GM12878 (cell line): ENCODE results near the gene ITGB3BP. TPM values are rescaled to one million over a fixed set of nuclear protein-coding genes. Genes with fewer than 3 reads are reported as not detected.

Experiments used
- ATAC-seq: fragments of 200-7000 bp; cut with Tn5 transposase; 3 replicates; pipeline ENCODE4 v1.9.1; 2020; ENCODE audit warnings: mild to moderate bottlenecking, moderate library complexity
- BruUV-seq: library from RNA; stranded (reverse); fragments of 400-500 nt; replicated peaks from 2 replicates; lab custom pipeline; 2021; lab: Mats Ljungman, UMichigan
- CTCF ChIA-PET: fragments of 300-600 bp; sonication (Branson Sonifier 250); formaldehyde crosslinking; extraction: SDS; loops from one replicate; lab custom pipeline; 2021; ENCODE audit warnings: inconsistent platforms; lab: Yijun Ruan, JAX
- POLR2A ChIA-PET: fragments of 350-600 bp; formaldehyde crosslinking; extraction: SDS; loops from one replicate; lab custom pipeline; 2021; ENCODE audit warnings: inconsistent platforms; lab: Charles Lee
- RAD21 ChIA-PET: fragments of 300-600 bp; sonication (Branson Sonifier 250); formaldehyde crosslinking; loops from one replicate; lab custom pipeline; 2023; ENCODE audit warnings: antibody characterized with exemption; ENCODE audit not compliant: unreplicated experiment; lab: Charles Lee
- SMC1A ChIA-PET: fragments of 300-600 bp; sonication (Branson Sonifier 250); formaldehyde crosslinking; loops from one replicate; lab custom pipeline; 2023; ENCODE audit not compliant: unreplicated experiment, uncharacterized antibody; lab: Charles Lee
- DNase-seq: peaks from one replicate; pipeline ENCODE4 v3.0.0-alpha.2; 2011; ENCODE audit warnings: low read depth, low spot score
- FAIRE-seq: peaks from 3 replicates; lab custom pipeline; 2011; peaks lifted over from hg19 to GRCh38; lab: Jason Lieb, UNC
- H2AFZ ChIP-seq: 2 replicates; pipeline ENCODE4 v1.6.0; 2011; ENCODE audit warnings: low read depth, low read length, control low read depth; ENCODE audit not compliant: control insufficient read depth
- H3K27ac ChIP-seq: 2 replicates; pipeline ENCODE4 v1.5.1; 2011; ENCODE audit warnings: control low read depth; ENCODE audit not compliant: control insufficient read depth, insufficient read depth
- H3K27me3 ChIP-seq, 2 experiments: replicated peaks in 1 of 2; 2 replicates each; pipeline versions ENCODE4 v1.6.0 to v1.6.1; 2011; ENCODE audit warnings: low read length in 1 of 2; ENCODE audit not compliant: control insufficient read depth in 2 of 2, insufficient read depth in 2 of 2
- H3K36me3 ChIP-seq, 2 experiments: 2 replicates each; pipeline ENCODE4 v1.5.1; 2011; ENCODE audit warnings: low read length in 1 of 2; ENCODE audit not compliant: control insufficient read depth in 2 of 2, insufficient read depth in 2 of 2
- H3K4me1 ChIP-seq: 2 replicates; pipeline ENCODE4 v1.6.1; 2011; ENCODE audit warnings: mild to moderate bottlenecking, low read length, moderate library complexity, mixed read lengths; ENCODE audit not compliant: control insufficient read depth, insufficient read depth
- H3K4me2 ChIP-seq: 2 replicates; pipeline ENCODE4 v1.6.0; 2011; ENCODE audit warnings: control low read depth; ENCODE audit not compliant: control insufficient read depth, insufficient read depth
- H3K4me3 ChIP-seq: fragments of 200-600 bp; sonication (generic); 2 replicates; pipeline ENCODE4 v1.5.1; 2016
- H3K79me2 ChIP-seq: 2 replicates; pipeline ENCODE4 v1.6.0; 2011; ENCODE audit warnings: low read length; ENCODE audit not compliant: control insufficient read depth, insufficient read depth
- H3K9ac ChIP-seq: 2 replicates; pipeline ENCODE4 v1.8.0; 2011; ENCODE audit warnings: low read length, control low read depth, mixed read lengths; ENCODE audit not compliant: control insufficient read depth, insufficient read depth
- H3K9me3 ChIP-seq: replicated peaks from 3 replicates; pipeline ENCODE4 v1.5.1; 2011; ENCODE audit warnings: mild to moderate bottlenecking, low read length; ENCODE audit not compliant: control insufficient read depth, insufficient read depth
- H4K20me1 ChIP-seq: 2 replicates; pipeline ENCODE4 v1.6.0; 2011; ENCODE audit not compliant: control insufficient read depth, insufficient read depth
- BCL11A ChIP-seq: IDR thresholded peaks from 2 replicates; pipeline ENCODE4 v1.6.1; 2011; ENCODE audit warnings: low read depth, low read length
- BCLAF1 ChIP-seq: fragments of 450-650 bp; IDR thresholded peaks from 2 replicates; pipeline ENCODE4 v1.6.1; 2017; ENCODE audit warnings: antibody characterized with exemption, mild to moderate bottlenecking, moderate library complexity
- BHLHE40 ChIP-seq, 2 experiments: fragments of 450-650 bp in 1 of 2; IDR thresholded peaks; 2 replicates each; pipeline ENCODE4 v1.6.1; 2011 to 2017; ENCODE audit warnings: low read depth in 2 of 2, borderline replicate concordance in 1 of 2, improper control_type of control experiment in 1 of 2, low read length in 1 of 2, mild to moderate bottlenecking in 1 of 2
- E4F1 ChIP-seq: fragments of 450-650 bp; IDR thresholded peaks from 2 replicates; pipeline ENCODE4 v1.6.1; 2018; ENCODE audit warnings: borderline replicate concordance, mild to moderate bottlenecking; ENCODE audit not compliant: partially characterized antibody
- EGR1 ChIP-seq, 2 experiments: IDR thresholded peaks; 1 replicate in 1 of 2; 2 replicates in 1 of 2; pipeline ENCODE4 v1.6.1; 2011 to 2012; ENCODE audit warnings: low read depth in 2 of 2, low read length in 2 of 2, borderline replicate concordance in 1 of 2, mild to moderate bottlenecking in 1 of 2, moderate library complexity in 1 of 2
- IKZF1 ChIP-seq: fragments of 450-650 bp; conservative IDR thresholded peaks from 2 replicates; pipeline ENCODE4 v1.6.1; 2017; ENCODE audit warnings: antibody characterized with exemption, mild to moderate bottlenecking
- IRF4 ChIP-seq: IDR thresholded peaks from 2 replicates; pipeline ENCODE4 v1.6.1; 2011; ENCODE audit warnings: low read depth, low read length
- NFXL1 ChIP-seq: fragments of 450-650 bp; IDR thresholded peaks from 2 replicates; pipeline ENCODE4 v1.6.1; 2017; ENCODE audit warnings: antibody characterized with exemption, mild to moderate bottlenecking, borderline replicate concordance
- NR2C1 ChIP-seq: fragments of 450-650 bp; IDR thresholded peaks from 2 replicates; pipeline ENCODE4 v1.6.1; 2017; ENCODE audit warnings: antibody characterized with exemption, mild to moderate bottlenecking, moderate library complexity
- PAX5 ChIP-seq: IDR thresholded peaks from 2 replicates; pipeline ENCODE4 v1.6.1; 2011; ENCODE audit warnings: low read depth, low read length, borderline replicate concordance
- PAX8 ChIP-seq: fragments of 450-650 bp; IDR thresholded peaks from 2 replicates; pipeline ENCODE4 v1.6.1; 2017; ENCODE audit warnings: mild to moderate bottlenecking, moderate library complexity
- POLR2A ChIP-seq: IDR thresholded peaks from 2 replicates; pipeline ENCODE4 v1.6.1; 2011; ENCODE audit warnings: low read depth, mild to moderate bottlenecking, low read length
- TAF1 ChIP-seq: IDR thresholded peaks from 2 replicates; pipeline ENCODE4 v1.6.1; 2011; ENCODE audit warnings: mild to moderate bottlenecking, low read depth, low read length, borderline replicate concordance
- USF2 ChIP-seq: IDR thresholded peaks from 2 replicates; pipeline ENCODE4 v1.6.1; 2011; ENCODE audit warnings: low read depth, low read length, improper control_type of control experiment, borderline replicate concordance
- ZNF207 ChIP-seq: fragments of 450-650 bp; IDR thresholded peaks from 2 replicates; pipeline ENCODE4 v1.6.1; 2014; ENCODE audit warnings: antibody characterized with exemption, mild to moderate bottlenecking, borderline replicate concordance
- ZNF217 ChIP-seq: fragments of 450-650 bp; IDR thresholded peaks from 2 replicates; pipeline ENCODE4 v1.6.1; 2017; ENCODE audit warnings: antibody characterized with exemption, mild to moderate bottlenecking
- ZNF384 ChIP-seq: IDR thresholded peaks from 2 replicates; pipeline ENCODE4 v1.6.1; 2012; ENCODE audit warnings: low read depth, mild to moderate bottlenecking, low read length, improper control_type of control experiment, borderline replicate concordance
- in situ Hi-C: fragments of 300-500 bp; cut with MboI; formaldehyde crosslinking; loops from 9 replicates; pipeline ENCODE4 v1.14.3; 2018; ENCODE audit warnings: mixed read lengths
- intact Hi-C: fragments of 100-400 bp; cut with micrococcal nuclease; formaldehyde crosslinking; loops from one replicate; pipeline ENCODE4 v1.14.2; 2022; ENCODE audit not compliant: unreplicated experiment
- polyA plus RNA-seq, 11 experiments: library from polyadenylated mRNA; depleted of rRNA in 4 of 11; unstranded in 6 of 11; stranded (reverse) in 5 of 11; fragments of >200 nt; fragmentation: Nextera tagmentation in 4 of 11; fragmentation: Illumina TruSeq in 1 of 11; extraction: Ambion mirVana in 4 of 11; extraction: Trizol in 1 of 11; gene quantifications; 1 replicate in 1 of 11; 2 replicates in 10 of 11; pipeline versions ENCODE4 v1.2.1 to v1.2.3, GENCODE V29; 2011 to 2016; ENCODE audit warnings: inconsistent platforms in 2 of 11, missing spikeins in 2 of 11, low read depth in 1 of 11
- total RNA-seq, 4 experiments: library from RNA; depleted of rRNA in 3 of 4; stranded (reverse); fragments of >200 nt in 3 of 4; fragmentation: Illumina TruSeq in 1 of 4; extraction: Trizol in 1 of 4; gene quantifications; 2 replicates each; pipeline versions ENCODE4 v1.2.1 to v1.2.3, GENCODE V29; 2013 to 2021

The ITGB3BP gene
- total and polyA plus RNA-seq, 10 of the 15 experiments (the other 5 are each of a cell fraction or from before 2014, with no cell fraction given), result 39.2 to 86.2 (median 61.8) TPM

- ATAC-seq, result no peak; the same call in 2 of the 3 replicates
- no peak for DNase-seq
- Histone ChIP-seq H2AFZ (no peak overlapping the region), H3K36me3 (no peaks in the 10 kb centered on the region), H4K20me1 (no peaks in the 10 kb centered on the region), H3K4me3 (no peak overlapping the region), H3K79me2 (no peaks in the 10 kb centered on the region), H3K27ac (no peak overlapping the region), H3K4me2 (no peak overlapping the region), H3K4me1 (no peaks in the 10 kb centered on the region), H3K9ac (no peak overlapping the region), H3K27me3 (no peaks in the 10 kb centered on the region), H3K9me3 (no peaks in the 10 kb centered on the region)
- RAD21 ChIA-PET, result no interaction called here
- SMC1A ChIA-PET, result interaction anchor here (1.5 kb wide), 1 partner anchor 116 kb away, joined by 3 read pairs; no protein-coding TSS in a partner anchor
- no peak for FAIRE-seq
- POLR2A ChIA-PET, result no interaction called here
- in situ Hi-C loops, result no loop called here
- CTCF ChIA-PET, result interaction anchor here (0.5 to 3.8 kb wide), 11 partner anchors 10 to 601 kb away, joined by 3 to 25 read pairs (median 3); no protein-coding TSS in a partner anchor
- intact Hi-C loops, result loop anchor here (5.0 kb wide), 1 partner anchor 480 kb away; no protein-coding TSS in a partner anchor
- BruUV-seq, result no TSS peak
- TF ChIP-seq ZNF384 (no peak), IRF4 (no peak), BCL11A (no peak), NFXL1 (no peak), USF2 (no peak), ZNF217 (no peak), PAX8 (no peak), E4F1 (no peak), BCLAF1 (no peak), NR2C1 (no peak), POLR2A (no peak), EGR1 (IDR thresholded peaks at IDR 0.05; ENCODE audit: borderline replicate concordance in 1 of 2, low read depth in 2 of 2, low read length in 2 of 2) (no peak), TAF1 (no peak), PAX5 (no peak), ZNF207 (no peak), BHLHE40 (IDR thresholded peaks at IDR 0.05; ENCODE audit: borderline replicate concordance in 1 of 2, low read depth in 2 of 2, low read length in 1 of 2) (no peak), IKZF1 (no peak)
These were observed 80.9 kb downstream of the ITGB3BP start for GRCh38 chr1:63442141-63442475.
